ENCODE data around the gene ADGB. TPM values are rescaled to one million over a fixed set of nuclear protein-coding genes. Genes with fewer than 3 reads are reported as not detected.

The ADGB gene
- total RNA-seq, 4 donors from 2014 or later: not detected

DNA sequence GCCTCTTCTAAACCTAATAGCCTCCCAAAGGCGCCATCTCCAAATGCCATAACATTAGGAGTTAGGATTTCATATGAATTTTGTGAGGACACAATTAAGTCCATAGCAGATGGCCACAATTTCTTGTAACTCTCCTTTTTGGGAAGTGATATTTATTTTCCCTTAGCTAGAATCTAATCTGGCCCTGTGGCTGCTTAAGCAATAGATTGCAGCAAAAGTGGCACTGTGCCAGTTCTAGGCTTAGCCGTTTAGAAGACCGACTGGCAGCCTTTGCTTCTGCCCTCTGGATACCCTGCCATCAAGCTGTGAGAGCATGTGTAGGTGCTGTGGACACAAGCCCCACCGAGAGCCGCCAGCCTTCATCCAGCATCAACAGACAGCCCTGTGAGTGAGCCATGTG, 15.9 kb upstream of the ADGB start:
- in situ Hi-C loops (cut with MboI; ENCODE audit: low sequenced_read_pairs in 4 of 4) (no loop called here), intact Hi-C loops (cut with DNase I; ENCODE audit: low total_unique reads) (no loop called here)
- H3K4me1 ChIP-seq: no peaks in the 10 kb centered on the region
- TF ChIP-seq POLR2A (IDR thresholded peaks at IDR 0.05): no peak
- TF ChIP-seq, protein P1, sequence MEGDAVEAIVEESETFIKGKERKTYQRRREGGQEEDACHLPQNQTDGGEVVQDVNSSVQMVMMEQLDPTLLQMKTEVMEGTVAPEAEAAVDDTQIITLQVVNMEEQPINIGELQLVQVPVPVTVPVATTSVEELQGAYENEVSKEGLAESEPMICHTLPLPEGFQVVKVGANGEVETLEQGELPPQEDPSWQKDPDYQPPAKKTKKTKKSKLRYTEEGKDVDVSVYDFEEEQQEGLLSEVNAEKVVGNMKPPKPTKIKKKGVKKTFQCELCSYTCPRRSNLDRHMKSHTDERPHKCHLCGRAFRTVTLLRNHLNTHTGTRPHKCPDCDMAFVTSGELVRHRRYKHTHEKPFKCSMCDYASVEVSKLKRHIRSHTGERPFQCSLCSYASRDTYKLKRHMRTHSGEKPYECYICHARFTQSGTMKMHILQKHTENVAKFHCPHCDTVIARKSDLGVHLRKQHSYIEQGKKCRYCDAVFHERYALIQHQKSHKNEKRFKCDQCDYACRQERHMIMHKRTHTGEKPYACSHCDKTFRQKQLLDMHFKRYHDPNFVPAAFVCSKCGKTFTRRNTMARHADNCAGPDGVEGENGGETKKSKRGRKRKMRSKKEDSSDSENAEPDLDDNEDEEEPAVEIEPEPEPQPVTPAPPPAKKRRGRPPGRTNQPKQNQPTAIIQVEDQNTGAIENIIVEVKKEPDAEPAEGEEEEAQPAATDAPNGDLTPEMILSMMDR (IDR thresholded peaks at IDR 0.05 in 4 of 5, conservative IDR thresholded peaks at IDR 0.05 in 1 of 5): no peak
- no peaks in the 10 kb centered on the region for H3K27me3 ChIP-seq
- no peak overlapping the region for H3K4me3 ChIP-seq
- no peak overlapping the region for H3K27ac ChIP-seq
- DNase-seq: peak; percentile 16 to 29
- no peak for ATAC-seq
- H3K36me3 ChIP-seq: no peaks in the 10 kb centered on the region
- H3K9me3 ChIP-seq: no peaks in the 10 kb centered on the region

DNA sequence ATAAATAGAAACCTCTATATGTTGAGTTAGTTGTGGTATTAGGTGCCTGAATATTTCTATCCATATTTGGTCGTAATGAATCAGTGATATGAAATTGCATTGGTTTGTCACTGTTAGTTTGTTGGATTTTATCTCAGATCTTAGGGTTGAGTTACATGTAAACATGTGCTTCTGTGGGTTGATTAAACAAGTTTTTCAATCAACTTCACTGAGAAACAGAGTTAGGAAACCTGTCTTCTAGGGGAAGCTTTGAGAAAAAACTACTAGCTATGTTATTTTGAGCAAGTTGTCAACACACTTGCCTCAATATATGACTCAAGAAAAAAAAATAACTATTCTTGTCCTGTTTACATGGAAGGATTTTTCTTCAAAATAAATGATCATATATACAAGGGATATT, 14.8 kb upstream of the ADGB start:
- TF ChIP-seq POLR2A (IDR thresholded peaks at IDR 0.05): no peak
- in situ Hi-C loops (cut with MboI; ENCODE audit: low sequenced_read_pairs in 4 of 4) (no loop called here), intact Hi-C loops (cut with DNase I; ENCODE audit: low total_unique reads) (no loop called here)
- no peaks in the 10 kb centered on the region for H3K4me1 ChIP-seq
- no peak overlapping the region for H3K4me3 ChIP-seq
- H3K36me3 ChIP-seq: no peaks in the 10 kb centered on the region
- H3K27ac ChIP-seq: no peak overlapping the region
- no peaks in the 10 kb centered on the region for H3K27me3 ChIP-seq
- no peaks in the 10 kb centered on the region for H3K9me3 ChIP-seq
- ATAC-seq (no peak), DNase-seq (no peak)

DNA sequence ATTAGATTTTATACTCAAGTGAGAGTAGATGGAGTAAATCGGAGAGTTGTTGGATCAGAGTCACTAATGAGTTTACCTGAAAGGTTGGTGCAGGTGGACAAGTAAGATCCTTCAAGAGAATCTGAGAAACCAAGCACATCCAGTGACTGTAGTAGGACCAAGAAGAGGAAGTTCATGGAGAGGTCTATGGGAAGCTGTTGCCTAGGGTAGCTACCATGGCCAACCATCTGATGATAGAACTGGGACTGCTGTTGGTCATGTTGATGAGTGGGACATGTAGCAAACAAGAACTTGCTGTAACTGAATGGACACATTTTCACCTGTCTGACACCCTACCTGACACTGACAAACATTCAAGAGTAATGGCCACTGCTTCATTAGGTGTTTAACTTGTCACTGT, 11.3 kb upstream of the ADGB start:
- TF ChIP-seq, protein P1 (IDR thresholded peaks at IDR 0.05 in 4 of 5, conservative IDR thresholded peaks at IDR 0.05 in 1 of 5): no peak
- TF ChIP-seq POLR2A (IDR thresholded peaks at IDR 0.05): no peak
- Histone ChIP-seq H3K27ac (no peak overlapping the region), H3K9me3 (no peaks in the 10 kb centered on the region), H3K4me1 (no peaks in the 10 kb centered on the region), H3K36me3 (no peaks in the 10 kb centered on the region), H3K27me3 (no peaks in the 10 kb centered on the region), H3K4me3 (no peak overlapping the region)
- DNase-seq (no peak), ATAC-seq (no peak)
- intact Hi-C loops (cut with DNase I; ENCODE audit: low total_unique reads) (no loop called here), in situ Hi-C loops (cut with MboI; ENCODE audit: low sequenced_read_pairs in 4 of 4) (no loop called here)

DNA sequence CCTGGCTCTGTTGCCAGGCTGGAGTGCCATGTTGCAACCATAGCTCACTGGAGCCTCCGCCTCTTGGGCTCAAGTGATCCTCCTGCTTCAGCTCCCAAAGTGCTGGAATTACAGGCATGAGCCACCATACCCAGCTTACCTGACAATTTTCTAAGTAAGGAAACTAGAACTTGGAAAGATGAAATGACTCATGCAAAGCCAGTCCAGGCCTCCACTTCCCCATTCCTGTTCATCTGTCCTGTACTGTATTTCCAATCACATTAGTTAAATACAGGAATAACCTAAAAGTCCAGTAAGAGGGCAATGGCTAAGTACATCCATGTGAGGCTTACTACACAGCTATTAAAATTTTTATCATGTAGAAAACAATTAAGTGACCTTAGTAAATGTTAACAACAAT, 8.3 kb upstream of the ADGB start:
- in situ Hi-C loops (cut with MboI; ENCODE audit: low sequenced_read_pairs in 4 of 4) (no loop called here), intact Hi-C loops (cut with DNase I; ENCODE audit: low total_unique reads) (no loop called here)
- TF ChIP-seq POLR2A (IDR thresholded peaks at IDR 0.05): no peak
- TF ChIP-seq, protein P1 (IDR thresholded peaks at IDR 0.05 in 4 of 5, conservative IDR thresholded peaks at IDR 0.05 in 1 of 5): no peak
- DNase-seq: no peak
- no peaks in the 10 kb centered on the region for H3K27me3 ChIP-seq
- no peaks in the 10 kb centered on the region for H3K36me3 ChIP-seq
- H3K4me3 ChIP-seq: no peak overlapping the region
- no peaks in the 10 kb centered on the region for H3K9me3 ChIP-seq
- H3K27ac ChIP-seq: no peak overlapping the region
- no peaks in the 10 kb centered on the region for H3K4me1 ChIP-seq
- ATAC-seq: no peak

DNA sequence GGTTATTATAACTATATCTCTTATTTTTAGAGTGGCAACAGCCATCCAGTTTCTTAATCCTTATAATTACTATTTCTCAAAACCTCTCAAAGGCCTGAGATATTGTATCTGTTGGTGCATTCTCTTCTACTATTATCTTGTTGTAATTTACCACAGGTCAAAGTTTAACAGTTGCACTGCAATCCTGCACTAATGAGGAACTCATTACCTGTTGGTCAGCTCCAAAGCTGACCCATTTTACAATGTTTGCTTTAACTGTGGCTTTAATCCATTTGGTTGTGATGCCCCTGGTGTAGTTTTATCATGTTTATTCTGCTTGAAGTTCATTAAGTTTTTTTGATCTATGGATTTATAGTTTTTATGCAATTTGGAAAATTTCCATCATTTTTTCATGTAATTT, 6.3 kb upstream of the ADGB start:
- intact Hi-C loops (cut with DNase I; ENCODE audit: low total_unique reads) (no loop called here), in situ Hi-C loops (cut with MboI; ENCODE audit: low sequenced_read_pairs in 4 of 4) (no loop called here)
- no peaks in the 10 kb centered on the region for H3K9me3 ChIP-seq

More for the DNA sequence above, 6.3 kb upstream of the ADGB start:
- DNase-seq (no peak), ATAC-seq (no peak)
- no peaks in the 10 kb centered on the region for H3K4me1 ChIP-seq
- no peak overlapping the region for H3K27ac ChIP-seq
- H3K27me3 ChIP-seq: no peaks in the 10 kb centered on the region
- H3K36me3 ChIP-seq: no peaks in the 10 kb centered on the region
- TF ChIP-seq, protein P1 (IDR thresholded peaks at IDR 0.05 in 4 of 5, conservative IDR thresholded peaks at IDR 0.05 in 1 of 5): no peak
- no peak for TF ChIP-seq POLR2A (IDR thresholded peaks at IDR 0.05)
- no peak overlapping the region for H3K4me3 ChIP-seq

All from gastrocnemius medialis (tissue), 4 donors.